HepG2 (cell line): ENCODE measurements around the gene SEC14L2. TPM values are rescaled to one million over a fixed set of nuclear protein-coding genes. Genes with fewer than 3 reads are reported as not detected.

Experiments
- AKNA ChIP-seq: sonication (generic); formaldehyde crosslinking; IDR thresholded peaks from 2 replicates; pipeline ENCODE4 v1.4.0; 2020; ENCODE audit warnings: missing genetic modification reagents, borderline replicate concordance
- HMGXB4 ChIP-seq, 2 experiments: sonication (generic) in 1 of 2; formaldehyde crosslinking in 1 of 2; IDR thresholded peaks; 2 replicates each; pipeline versions ENCODE4 v1.4.0 to v1.6.1; 2018 to 2020; ENCODE audit warnings: missing genetic modification reagents in 2 of 2, borderline replicate concordance in 1 of 2, low read depth in 1 of 2, mild to moderate bottlenecking in 1 of 2, missing biosample characterization in 1 of 2
- JDP2 ChIP-seq: sonication (generic); formaldehyde crosslinking; IDR thresholded peaks from 2 replicates; pipeline ENCODE4 v1.8.1; 2022; ENCODE audit warnings: missing genetic modification reagents, borderline replicate concordance
- MED8 ChIP-seq: sonication (generic); formaldehyde crosslinking; IDR thresholded peaks from 2 replicates; pipeline ENCODE4 v1.8.1; 2023; ENCODE audit warnings: mild to moderate bottlenecking, missing genetic modification reagents; ENCODE audit not compliant: insufficient replicate concordance
- PHF21A ChIP-seq: sonication (generic); formaldehyde crosslinking; IDR thresholded peaks from 2 replicates; pipeline ENCODE4 v1.5.0; 2020; ENCODE audit warnings: mild to moderate bottlenecking, missing genetic modification reagents
- SNAPC4 ChIP-seq: sonication (generic); formaldehyde crosslinking; IDR thresholded peaks from 2 replicates; pipeline ENCODE4 v1.4.0; 2020; ENCODE audit warnings: mild to moderate bottlenecking, missing genetic modification reagents
- SP5 ChIP-seq: IDR thresholded peaks from 2 replicates; pipeline ENCODE4 v1.6.1; 2016; ENCODE audit warnings: low read depth, borderline replicate concordance
- TAF15 ChIP-seq: fragments of 200-400 bp; formaldehyde crosslinking; IDR thresholded peaks from one replicate; pipeline ENCODE4 v1.6.1; 2018; ENCODE audit warnings: mild to moderate bottlenecking, low read depth, low read length; ENCODE audit not compliant: poor library complexity, severe bottlenecking
- XBP1 ChIP-seq: sonication (generic); formaldehyde crosslinking; IDR thresholded peaks from 2 replicates; pipeline ENCODE4 v1.5.0; 2020; ENCODE audit warnings: missing genetic modification reagents
- ZFP82 ChIP-seq: sonication (generic); formaldehyde crosslinking; IDR thresholded peaks from 2 replicates; pipeline ENCODE4 v1.5.1; 2020; ENCODE audit warnings: mild to moderate bottlenecking, missing genetic modification reagents, borderline replicate concordance
- ZNF138 ChIP-seq: sonication (generic); formaldehyde crosslinking; IDR thresholded peaks from 2 replicates; pipeline ENCODE4 v1.5.0; 2020; ENCODE audit warnings: mild to moderate bottlenecking, low read depth, missing genetic modification reagents
- ZNF503 ChIP-seq: sonication (generic); formaldehyde crosslinking; IDR thresholded peaks from 2 replicates; pipeline ENCODE4 v1.4.0; 2020; ENCODE audit warnings: missing genetic modification reagents
- ZNF816 ChIP-seq: sonication (generic); formaldehyde crosslinking; IDR thresholded peaks from 2 replicates; pipeline ENCODE4 v1.8.0; 2022; ENCODE audit warnings: missing genetic modification reagents, mild to moderate bottlenecking, borderline replicate concordance
- ZNF878 ChIP-seq: sonication (generic); formaldehyde crosslinking; IDR thresholded peaks from 2 replicates; pipeline ENCODE4 v1.8.1; 2023; ENCODE audit warnings: mild to moderate bottlenecking, missing genetic modification reagents, moderate library complexity
- polyA plus RNA-seq, 8 experiments: library from polyadenylated mRNA; depleted of rRNA in 3 of 8; stranded (reverse) in 7 of 8; unstranded in 1 of 8; fragments of >200 nt; fragmentation: Illumina TruSeq in 4 of 8; extraction: Trizol in 4 of 8; gene quantifications; 2 replicates each; pipeline versions ENCODE4 v1.2.1 to v1.2.3, GENCODE V29; 2011 to 2016; ENCODE audit warnings: low read depth in 4 of 8, missing spikeins in 1 of 8, mixed read lengths in 1 of 8; ENCODE audit not compliant: insufficient read depth in 1 of 8
- total RNA-seq, 5 experiments: library from RNA; depleted of rRNA; stranded (reverse); fragments of >200 nt; fragmentation: Illumina TruSeq; extraction: Trizol; gene quantifications; 2 replicates each; pipeline ENCODE4 v1.2.3, GENCODE V29; 2016; ENCODE audit warnings: low read depth in 1 of 5

The SEC14L2 gene
- total and polyA plus RNA-seq, 2 of the 13 experiments (the other 11 are each of a cell fraction or from before 2014, with no cell fraction given), result 4.1 to 5.1 TPM

GRCh38 chr22:30423959-30424533 lies 27.2 kb downstream of the SEC14L2 start (continued):
- TF ChIP-seq JDP2 (CRISPR knock-in tag) (no peak), ZNF816 (CRISPR knock-in tag) (no peak; the same call in 1 of the 2 replicates), TAF15 (peak; percentile 6), ZNF878 (0 out of 2 replicates have a peak, but pooled peaks have one; percentile 12), SP5 (CRISPR knock-in tag) (peak; percentile 90), PHF21A (peak; percentile 86), HMGXB4 (CRISPR knock-in tag; IDR thresholded peaks at IDR 0.05; ENCODE audit: borderline replicate concordance in 1 of 2, low read depth in 1 of 2) (peak; percentile 64 to 86; a peak in 3 of 4 replicates), MED8 (CRISPR knock-in tag) (no peak), ZNF503 (CRISPR knock-in tag) (no peak), ZNF138 (CRISPR knock-in tag) (no peak; the same call in 1 of the 2 replicates), SNAPC4 (CRISPR knock-in tag) (no peak), ZFP82 (no peak), AKNA (CRISPR knock-in tag) (peak; percentile 84), XBP1 (CRISPR knock-in tag) (no peak)
